NB4 (cell line): ENCODE results near the gene RPS21.

Source experiments
- DNase-seq: peaks from one replicate; pipeline ENCODE4 v3.0.0; 2010; ENCODE audit warnings: low read depth
- H3K4me3 ChIP-seq: one replicate; pipeline ENCODE4 v1.5.1; 2011; ENCODE audit warnings: mild to moderate bottlenecking, low read depth, low read length, moderate library complexity
- CTCF ChIP-seq: IDR thresholded peaks from one replicate; pipeline ENCODE4 v1.5.1; 2012; ENCODE audit warnings: low read depth, low read length
- MAX ChIP-seq: IDR thresholded peaks from 2 replicates; pipeline ENCODE4 v1.6.1; 2011; ENCODE audit warnings: low read depth, low read length
- MYC ChIP-seq: IDR thresholded peaks from 2 replicates; pipeline ENCODE4 v1.6.1; 2011; ENCODE audit warnings: low read depth, low read length
- POLR2A ChIP-seq: IDR thresholded peaks from 2 replicates; pipeline ENCODE4 v1.6.1; 2011; ENCODE audit warnings: mild to moderate bottlenecking; ENCODE audit not compliant: insufficient read length; ENCODE audit errors: extremely low read depth

RPS21 gene

GRCh38 chr20:62405981-62406513, 19.1 kb downstream of the RPS21 start:
- H3K4me3 ChIP-seq: peak overlapping the region; percentile 63
- no peak for DNase-seq
- no peak for TF ChIP-seq CTCF
- TF ChIP-seq POLR2A: no peak
- TF ChIP-seq MYC: no peak
- TF ChIP-seq MAX: no peak

GRCh38 chr20:62406635-62407176, 19.8 kb downstream of the RPS21 start:
- no peak for DNase-seq
- TF ChIP-seq POLR2A (no peak), MAX (no peak), MYC (no peak), CTCF (no peak)
- H3K4me3 ChIP-seq: peak overlapping the region; percentile 63

GRCh38 chr20:62407221-62407992, 20.5 kb downstream of the RPS21 start, which contains the start of gene CABLES2:
TSS of gene CABLES2 (minus strand) at chr20:62407285. CDS start at chr20:62407276, 9 bp downstream.
- peak within 1 kb of the TSS; percentile 63 for H3K4me3 ChIP-seq
- DNase-seq: peak; percentile 96
- TF ChIP-seq POLR2A: peak; percentile 40
- no peak for TF ChIP-seq CTCF
- peak; percentile 64 for TF ChIP-seq MAX
- TF ChIP-seq MYC: peak; percentile 70; the same call in 1 of the 2 replicates

GRCh38 chr20:62408055-62408454, 21.2 kb downstream of the RPS21 start:
- TF ChIP-seq MYC (no peak), CTCF (no peak), MAX (no peak), POLR2A (no peak)
- H3K4me3 ChIP-seq: no peak overlapping the region
- DNase-seq: no peak

GRCh38 chr20:62408640-62409039, 21.7 kb downstream of the RPS21 start:
- no peak overlapping the region for H3K4me3 ChIP-seq
- no peak for DNase-seq
- TF ChIP-seq MYC (no peak), CTCF (no peak), MAX (no peak), POLR2A (no peak)
